SU-DHL-6 (cell line): ENCODE measurements around the gene ZNF431.

Source experiments
- H2AFZ ChIP-seq: fragments of 200-600 bp; sonication (generic); 2 replicates; pipeline ENCODE4 v1.6.1; 2014; ENCODE audit warnings: low read depth, mild to moderate bottlenecking, moderate library complexity, mixed read lengths, antibody characterized with exemption, low read length; ENCODE audit not compliant: severe bottlenecking
- H3F3A ChIP-seq: fragments of 200-600 bp; shearing (Covaris generic); 2 replicates; pipeline ENCODE4 v1.6.0; 2016; ENCODE audit warnings: antibody characterized with exemption, mild to moderate bottlenecking; ENCODE audit not compliant: insufficient read depth
- H3K27ac ChIP-seq: fragments of 200-600 bp; sonication (generic); 2 replicates; pipeline ENCODE4 v1.5.1; 2016; ENCODE audit warnings: low read depth, mild to moderate bottlenecking, low read length, moderate library complexity, mixed read lengths
- H3K27me3 ChIP-seq: fragments of 200-600 bp; sonication (generic), shearing (Covaris generic); 2 replicates; pipeline ENCODE4 v1.6.0; 2014; ENCODE audit warnings: mild to moderate bottlenecking, low read length
- H3K36me3 ChIP-seq: fragments of 200-600 bp; sonication (generic); 2 replicates; pipeline ENCODE4 v1.6.1; 2014; ENCODE audit warnings: mild to moderate bottlenecking, low read length, mixed read lengths
- H3K4me2 ChIP-seq: fragments of 300-600, 200-600 bp; shearing (Covaris generic), sonication (generic); 2 replicates; pipeline ENCODE4 v1.6.0; 2014; ENCODE audit warnings: low read length, low read depth, mild to moderate bottlenecking; ENCODE audit not compliant: poor library complexity, severe bottlenecking
- H3K4me3 ChIP-seq: fragments of 200-600 bp; sonication (generic); 2 replicates; pipeline ENCODE4 v1.5.1; 2014; ENCODE audit warnings: antibody characterized with exemption, low read length, mild to moderate bottlenecking, mixed read lengths; ENCODE audit not compliant: insufficient read depth, poor library complexity, severe bottlenecking
- H3K79me2 ChIP-seq: fragments of 200-600 bp; sonication (generic); 2 replicates; pipeline ENCODE4 v1.6.1; 2014; ENCODE audit warnings: mild to moderate bottlenecking, low read length, moderate library complexity; ENCODE audit not compliant: insufficient read depth
- H3K9ac ChIP-seq: fragments of 200-600 bp; sonication (generic); 2 replicates; pipeline ENCODE4 v1.7.0; 2014; ENCODE audit warnings: mild to moderate bottlenecking, low read length
- H3K9me2 ChIP-seq: fragments of 200-600 bp; sonication (generic); replicated peaks from 2 replicates; pipeline ENCODE4 v1.6.1; 2014; ENCODE audit warnings: low read length; ENCODE audit not compliant: insufficient read depth
- H3K9me3 ChIP-seq: fragments of 200-600 bp; sonication (generic); 2 replicates; pipeline ENCODE4 v1.6.1; 2014; ENCODE audit warnings: low read length, mixed read lengths; ENCODE audit not compliant: insufficient read depth
- H4K20me1 ChIP-seq: fragments of 200-600 bp; sonication (generic); 2 replicates; pipeline ENCODE4 v1.6.1; 2014; ENCODE audit warnings: low read depth, mild to moderate bottlenecking, antibody characterized with exemption, low read length, moderate library complexity, mixed read lengths
- CTCF ChIP-seq: fragments of 200-600 bp; sonication (generic); IDR thresholded peaks from one replicate; pipeline ENCODE4 v1.5.1; 2017; ENCODE audit warnings: antibody characterized with exemption, mild to moderate bottlenecking, low read length, moderate library complexity; ENCODE audit not compliant: insufficient read depth, poor library complexity, severe bottlenecking
- EZH2phosphoT487 ChIP-seq: fragments of 200-600 bp; sonication (generic), shearing (Covaris generic); conservative IDR thresholded peaks from 2 replicates; pipeline ENCODE4 v1.6.1; 2018; ENCODE audit warnings: mild to moderate bottlenecking, antibody characterized with exemption, low read length, moderate library complexity, mixed read lengths

Gene ZNF431

GRCh38 chr19:21128901-21129698 is 12.7 kb upstream of the ZNF431 start:
- Histone ChIP-seq H3K9ac (no peak overlapping the region), H4K20me1 (no peaks in the 10 kb centered on the region), H3F3A (no peaks in the 10 kb centered on the region), H3K27ac (no peak overlapping the region), H3K4me2 (no peak overlapping the region), H3K36me3 (0 out of 2 replicates have a peak, but pooled peaks cover 2% of the 10 kb centered on the region), H3K9me3 (no peaks in the 10 kb centered on the region), H3K27me3 (no peaks in the 10 kb centered on the region), H2AFZ (no peak overlapping the region), H3K4me3 (no peak overlapping the region), H3K9me2 (no peaks in the 10 kb centered on the region), H3K79me2 (no peaks in the 10 kb centered on the region)
- no peak for TF ChIP-seq EZH2phosphoT487
- TF ChIP-seq CTCF, result no peak

- Histone ChIP-seq H3K9me2 (no peaks in the 10 kb centered on the region), H3K79me2 (no peaks in the 10 kb centered on the region), H3K36me3 (no peaks in the 10 kb centered on the region), H3K27ac (no peak overlapping the region), H4K20me1 (no peaks in the 10 kb centered on the region), H3F3A (no peaks in the 10 kb centered on the region), H3K4me2 (no peak overlapping the region), H3K4me3 (no peak overlapping the region), H3K9ac (no peak overlapping the region), H3K9me3 (no peaks in the 10 kb centered on the region), H3K27me3 (no peaks in the 10 kb centered on the region), H2AFZ (no peak overlapping the region)
- no peak for TF ChIP-seq EZH2phosphoT487
- no peak for TF ChIP-seq CTCF
Observed at GRCh38 chr19:21130097-21130775, 11.6 kb upstream of the ZNF431 start.

DNA sequence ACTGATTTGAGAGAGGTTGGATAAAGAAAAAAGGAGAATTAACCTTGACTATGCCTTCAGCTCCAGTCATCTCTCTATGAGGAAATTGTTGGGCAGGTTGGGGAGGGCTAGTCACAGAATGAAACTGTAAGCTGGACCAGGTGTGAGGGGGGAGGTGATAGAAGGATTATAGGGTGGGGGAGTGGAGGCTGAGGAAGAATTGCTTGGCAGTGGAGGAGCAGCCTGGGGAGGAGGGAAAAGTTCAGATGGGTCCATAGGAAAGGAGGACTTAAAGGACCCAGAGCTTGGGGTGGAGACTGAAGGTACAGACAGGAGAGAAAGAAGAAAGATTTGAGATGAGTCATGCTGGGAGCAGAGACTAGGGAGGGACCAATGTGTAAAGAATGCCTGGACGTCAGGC is 8.2 kb upstream of the ZNF431 start:
- Histone ChIP-seq H3K79me2 (no peaks in the 10 kb centered on the region), H3K4me3 (no peak overlapping the region), H3K9me2 (no peaks in the 10 kb centered on the region), H3K9ac (no peak overlapping the region), H2AFZ (no peak overlapping the region), H3K4me2 (no peak overlapping the region), H3F3A (no peaks in the 10 kb centered on the region), H3K27me3 (no peaks in the 10 kb centered on the region), H3K36me3 (no peaks in the 10 kb centered on the region), H4K20me1 (no peaks in the 10 kb centered on the region), H3K27ac (no peak overlapping the region), H3K9me3 (no peaks in the 10 kb centered on the region)
- TF ChIP-seq EZH2phosphoT487, result no peak
- no peak for TF ChIP-seq CTCF
